Activated naive CD8-positive, alpha-beta T cell treated with anti-CD3 and anti-CD28 coated beads, Interleukin-2, amount 10 ng/mL, durations not matched to agents 7 days and 5 days (primary cell): Measurements from ENCODE around the gene MELTF. TPM values are rescaled to one million over a fixed set of nuclear protein-coding genes. Genes with fewer than 3 reads are reported as not detected.
A peak's percentile ranks its signal among the peaks of the same experiment; 100 is the strongest.

Experiments used
- ATAC-seq: fragments of 150-1000 bp; cut with Tn5 transposase; one replicate; pipeline ENCODE4 v1.10.0; 2021; ENCODE audit warnings: low read depth, moderate library complexity
- POLR2A ChIA-PET: fragments of 350-600 bp; sonication (Branson Sonifier 250); formaldehyde crosslinking; loops from one replicate; lab custom pipeline; 2021; ENCODE audit warnings: antibody characterized with exemption; lab: Charles Lee
- DNase-seq: peaks from one replicate; pipeline ENCODE4 v3.0.0; 2021
- H3K27ac Mint-ChIP-seq: one replicate; pipeline ENCODE4 v1.8.0; 2022; ENCODE audit warnings: mild to moderate bottlenecking, mixed read lengths
- H3K27me3 Mint-ChIP-seq: one replicate; pipeline ENCODE4 v1.8.0; 2022; ENCODE audit warnings: mild to moderate bottlenecking, moderate library complexity, mixed read lengths
- H3K36me3 Mint-ChIP-seq: one replicate; pipeline ENCODE4 v1.8.0; 2021; ENCODE audit warnings: mild to moderate bottlenecking, mixed read lengths
- H3K4me1 Mint-ChIP-seq: one replicate; pipeline ENCODE4 v1.8.0; 2021; ENCODE audit warnings: mixed read lengths
- H3K4me3 Mint-ChIP-seq: one replicate; pipeline ENCODE4 v1.8.0; 2022; ENCODE audit warnings: mild to moderate bottlenecking, moderate library complexity, mixed read lengths
- H3K9me3 Mint-ChIP-seq: one replicate; pipeline ENCODE4 v1.8.0; 2021; ENCODE audit warnings: mixed read lengths
- total RNA-seq, 2 experiments: library from RNA; stranded (reverse); gene quantifications; one replicate each; pipeline ENCODE4 v1.2.3, GENCODE V29; 2021

MELTF gene
- total RNA-seq, 2 experiments from 2014 or later, result 5.4 to 5.6 TPM

GRCh38 chr3:197000211-197000610 is 29.4 kb downstream of the MELTF start:
- Mint-ChIP-seq H3K4me1 (peaks cover 7% of the 10 kb centered on the region), H3K36me3 (no peaks in the 10 kb centered on the region), H3K4me3 (no peak overlapping the region), H3K9me3 (no peaks in the 10 kb centered on the region), H3K27ac (no peak overlapping the region), H3K27me3 (no peaks in the 10 kb centered on the region)
- DNase-seq (peak; percentile 20), ATAC-seq (no peak)
- POLR2A ChIA-PET, result no interaction called here

DNA sequence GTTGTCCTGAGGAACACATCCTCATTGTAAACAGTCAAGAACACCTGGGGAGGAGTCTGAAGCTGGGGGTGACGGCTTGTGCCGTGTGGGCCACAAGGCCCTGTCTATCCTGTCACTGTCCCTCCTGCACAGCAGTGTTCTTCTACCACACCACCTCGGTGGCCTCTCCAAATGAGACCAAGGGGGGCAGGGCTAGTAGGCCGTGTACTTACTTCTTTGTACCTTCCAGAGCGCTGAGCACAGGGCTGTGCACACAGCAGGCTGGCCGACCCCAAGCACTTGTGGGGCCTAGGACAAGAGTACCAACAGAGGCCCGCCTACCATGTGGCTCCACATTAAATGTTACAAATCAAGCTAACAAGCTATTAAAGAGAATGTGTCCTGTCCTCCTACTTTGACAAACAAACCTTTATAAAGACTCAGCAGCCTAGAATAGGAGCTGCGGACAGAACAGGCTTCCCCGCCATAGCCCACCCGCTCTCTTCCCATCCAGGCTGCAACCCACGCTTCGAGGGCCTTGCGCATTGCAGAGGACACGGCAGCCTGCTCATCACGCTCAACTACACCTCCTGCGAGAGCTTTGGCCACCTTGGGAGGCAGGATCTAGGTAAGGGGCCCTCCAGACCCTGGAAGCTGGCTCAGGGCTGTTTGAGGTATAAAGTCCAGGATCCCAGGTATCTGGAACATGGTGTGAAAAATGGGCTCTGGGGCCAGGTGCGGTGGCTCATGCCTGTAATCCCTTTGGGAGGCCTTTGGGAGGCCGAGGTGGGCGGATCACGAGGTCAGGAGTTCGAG is 30.5 kb downstream of the MELTF start:
- POLR2A ChIA-PET, result no interaction called here
- ATAC-seq (no peak), DNase-seq (peak; percentile 24)

GRCh38 chr3:196997311-196997710 is 32.3 kb downstream of the MELTF start:
- Mint-ChIP-seq H3K4me3 (no peak overlapping the region), H3K27me3 (no peaks in the 10 kb centered on the region), H3K9me3 (no peaks in the 10 kb centered on the region), H3K4me1 (no peaks in the 10 kb centered on the region), H3K36me3 (no peaks in the 10 kb centered on the region), H3K27ac (no peak overlapping the region)
- no peak for DNase-seq
- POLR2A ChIA-PET, result no interaction called here
- no peak for ATAC-seq

More for the DNA sequence above, 30.5 kb downstream of the MELTF start:
- Mint-ChIP-seq H3K4me3 (no peak overlapping the region), H3K36me3 (no peaks in the 10 kb centered on the region), H3K9me3 (no peaks in the 10 kb centered on the region), H3K4me1 (peaks cover 4% of the 10 kb centered on the region), H3K27me3 (no peaks in the 10 kb centered on the region), H3K27ac (no peak overlapping the region)

GRCh38 chr3:196996454-196997265 is 33.0 kb downstream of the MELTF start:
- H3K4me3 Mint-ChIP-seq, result no peak overlapping the region
- no peak for ATAC-seq
- H3K27me3 Mint-ChIP-seq, result no peaks in the 10 kb centered on the region
- H3K9me3 Mint-ChIP-seq, result no peaks in the 10 kb centered on the region
- H3K4me1 Mint-ChIP-seq, result no peaks in the 10 kb centered on the region
- H3K36me3 Mint-ChIP-seq, result no peaks in the 10 kb centered on the region
- POLR2A ChIA-PET, result no interaction called here
- no peak overlapping the region for H3K27ac Mint-ChIP-seq
- DNase-seq, result peak; percentile 22

GRCh38 chr3:196995646-196996355 is 33.8 kb downstream of the MELTF start:
- DNase-seq (peak; percentile 27), ATAC-seq (no peak)
- Mint-ChIP-seq H3K4me1 (no peaks in the 10 kb centered on the region), H3K4me3 (no peak overlapping the region), H3K27me3 (no peaks in the 10 kb centered on the region), H3K36me3 (no peaks in the 10 kb centered on the region), H3K27ac (no peak overlapping the region), H3K9me3 (no peaks in the 10 kb centered on the region)
- POLR2A ChIA-PET, result no interaction called here

DNA sequence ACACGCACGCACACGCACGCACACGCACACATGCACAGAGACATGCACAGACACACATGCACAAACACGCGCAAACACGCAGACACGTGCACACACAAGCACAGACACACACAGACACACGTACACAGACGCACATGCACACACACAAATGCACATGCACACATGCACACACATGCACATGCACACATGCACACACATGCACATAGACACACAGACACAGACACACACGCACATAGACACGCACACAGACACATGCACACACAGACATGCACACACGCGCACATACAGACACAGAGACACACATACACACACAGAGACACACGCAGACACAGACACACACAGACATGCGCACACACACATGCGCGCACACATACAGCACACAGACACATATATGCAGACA is 34.6 kb downstream of the MELTF start:
- Mint-ChIP-seq H3K4me3 (no peak overlapping the region), H3K9me3 (no peaks in the 10 kb centered on the region), H3K27me3 (no peaks in the 10 kb centered on the region), H3K27ac (no peak overlapping the region), H3K4me1 (no peaks in the 10 kb centered on the region), H3K36me3 (no peaks in the 10 kb centered on the region)
- ATAC-seq (no peak), DNase-seq (peak; percentile 5)
- POLR2A ChIA-PET, result no interaction called here

DNA sequence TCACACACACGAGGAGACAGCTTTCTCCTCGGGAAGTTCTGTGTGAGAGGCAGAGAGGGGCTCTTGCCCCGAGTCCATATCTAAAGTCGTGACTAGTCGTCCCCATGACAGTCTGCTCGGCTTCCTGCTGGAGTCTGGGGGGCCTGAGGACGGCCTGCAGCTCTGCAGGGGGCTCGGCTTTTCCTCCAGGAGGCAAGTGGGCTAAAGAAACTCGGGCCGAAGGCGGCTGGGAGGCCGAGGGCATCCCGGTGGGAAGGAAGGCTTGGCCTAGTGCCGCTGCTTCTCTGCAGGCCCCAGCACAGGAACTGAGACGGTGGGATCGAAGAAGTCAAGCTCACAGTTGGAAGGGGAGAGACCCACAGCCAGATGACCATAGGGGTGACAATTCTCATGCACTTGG is 35.6 kb downstream of the MELTF start:
- Mint-ChIP-seq H3K27me3 (no peaks in the 10 kb centered on the region), H3K4me1 (no peaks in the 10 kb centered on the region), H3K9me3 (no peaks in the 10 kb centered on the region), H3K36me3 (no peaks in the 10 kb centered on the region), H3K27ac (no peak overlapping the region), H3K4me3 (no peak overlapping the region)
- POLR2A ChIA-PET, result no interaction called here
- ATAC-seq, result no peak
- DNase-seq, result peak; percentile 15

GRCh38 chr3:196992461-196993065 is 37.1 kb downstream of the MELTF start:
- peak; percentile 16 for DNase-seq
- Mint-ChIP-seq H3K27me3 (no peaks in the 10 kb centered on the region), H3K4me1 (no peaks in the 10 kb centered on the region), H3K4me3 (no peak overlapping the region), H3K36me3 (no peaks in the 10 kb centered on the region), H3K27ac (no peak overlapping the region), H3K9me3 (no peaks in the 10 kb centered on the region)
- POLR2A ChIA-PET, result no interaction called here
- ATAC-seq, result no peak

DNA sequence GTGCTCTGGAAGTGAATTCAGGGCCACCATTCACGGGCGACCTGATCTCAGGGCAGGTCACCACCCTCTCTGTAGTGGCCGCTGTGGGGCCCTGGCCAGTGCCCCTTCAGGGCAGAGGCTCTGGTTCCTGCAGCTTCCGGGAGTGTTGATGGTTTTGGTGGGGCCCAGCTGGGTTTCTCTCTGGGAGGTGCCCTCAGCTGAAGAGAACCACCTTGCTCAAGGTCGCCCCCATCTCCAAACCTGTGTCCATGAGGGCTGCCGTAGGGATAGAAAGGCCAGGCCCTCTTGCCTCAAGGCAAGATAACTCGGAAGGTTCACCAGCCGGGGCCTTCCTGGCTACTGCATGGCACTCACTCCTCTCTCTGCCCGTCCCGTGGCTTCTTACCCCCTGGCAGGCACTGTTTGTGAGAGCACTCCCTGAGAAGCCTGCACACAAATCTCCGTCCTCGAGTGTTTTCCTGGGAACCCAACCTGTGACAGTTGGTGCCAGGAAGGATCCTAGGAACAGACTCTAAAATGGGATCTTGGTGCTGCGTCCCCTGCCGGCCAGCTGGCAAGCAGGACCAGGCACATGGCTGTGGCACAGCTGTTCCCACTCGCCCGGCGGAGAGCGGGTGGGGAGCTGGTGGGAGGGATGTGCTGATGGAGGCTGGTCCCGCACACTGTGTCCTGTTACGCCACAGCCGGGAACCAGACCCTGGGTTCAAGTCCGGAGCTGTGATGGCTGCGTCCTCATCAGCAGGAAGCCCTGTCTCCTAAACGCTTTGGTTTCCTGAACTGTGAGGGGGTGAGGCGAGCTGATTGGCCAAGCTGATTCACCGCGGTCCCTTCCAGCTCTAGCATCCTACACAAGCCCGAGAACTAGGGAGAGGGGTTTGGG is 37.8 kb downstream of the MELTF start:
- H3K27me3 Mint-ChIP-seq, result peaks cover 2% of the 10 kb centered on the region
- H3K4me3 Mint-ChIP-seq, result no peak overlapping the region
- POLR2A ChIA-PET, result no interaction called here
- H3K9me3 Mint-ChIP-seq, result no peaks in the 10 kb centered on the region
- no peaks in the 10 kb centered on the region for H3K4me1 Mint-ChIP-seq
- ATAC-seq, result no peak
- H3K36me3 Mint-ChIP-seq, result no peaks in the 10 kb centered on the region
- no peak overlapping the region for H3K27ac Mint-ChIP-seq
- peak; percentile 17 for DNase-seq

DNA sequence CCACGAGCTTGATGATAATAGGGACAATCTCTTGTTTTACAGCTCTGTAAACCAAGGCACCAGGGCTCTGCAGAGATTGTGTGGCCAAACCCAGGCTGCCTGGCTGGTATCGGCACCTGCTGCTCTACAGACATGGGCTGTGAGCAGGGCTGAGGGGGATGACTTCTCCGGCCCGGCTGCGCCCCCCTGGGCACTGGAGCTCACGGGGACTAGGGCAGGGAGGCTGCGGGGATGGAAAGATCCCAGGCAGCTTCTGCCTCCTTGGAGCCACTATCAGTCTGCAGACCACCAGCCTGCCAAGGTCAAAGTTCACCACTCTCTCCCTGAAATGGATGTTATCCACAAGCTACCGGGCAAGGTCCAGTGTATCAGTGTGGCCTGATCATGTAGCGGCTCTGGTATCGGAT is 39.0 kb downstream of the MELTF start:
- no peaks in the 10 kb centered on the region for H3K4me1 Mint-ChIP-seq
- no peak overlapping the region for H3K27ac Mint-ChIP-seq
- no peak for ATAC-seq
- peak; percentile 17 for DNase-seq
- no peaks in the 10 kb centered on the region for H3K36me3 Mint-ChIP-seq
- H3K9me3 Mint-ChIP-seq, result no peaks in the 10 kb centered on the region
- no peak overlapping the region for H3K4me3 Mint-ChIP-seq
- peaks cover 3% of the 10 kb centered on the region for H3K27me3 Mint-ChIP-seq
- POLR2A ChIA-PET, result interaction anchor here (1.0 kb wide), 1 partner anchor 307 kb away, joined by 3 read pairs; no protein-coding TSS in a partner anchor

DNA sequence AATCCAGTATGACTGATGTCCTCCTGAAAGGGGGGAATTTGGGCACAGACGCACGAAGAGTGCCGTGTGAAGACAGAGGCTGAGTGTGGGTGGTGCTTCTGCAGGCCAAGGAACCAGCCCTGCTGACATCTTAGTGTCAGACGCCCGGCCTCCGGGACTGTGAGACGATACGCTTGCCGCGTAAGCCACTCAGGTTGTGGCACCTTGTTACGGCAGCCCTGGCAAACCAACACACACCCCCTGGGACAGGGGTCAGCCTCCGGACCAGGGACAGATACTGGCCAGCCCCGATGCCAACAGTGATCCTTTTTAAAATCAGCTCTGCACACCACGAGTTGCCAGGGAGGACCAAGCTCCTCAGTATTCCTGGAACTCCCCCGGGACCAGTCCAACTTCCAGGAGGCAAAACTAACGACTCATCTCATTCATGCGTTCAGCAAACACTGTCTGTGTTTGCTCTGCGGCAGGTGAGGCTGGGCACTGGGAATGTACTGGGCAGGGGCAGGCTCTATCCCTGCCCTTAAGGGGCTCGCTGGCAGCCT is 39.8 kb downstream of the MELTF start:
- no peak overlapping the region for H3K27ac Mint-ChIP-seq
- no peaks in the 10 kb centered on the region for H3K36me3 Mint-ChIP-seq
- peaks cover 8% of the 10 kb centered on the region for H3K27me3 Mint-ChIP-seq
- H3K4me1 Mint-ChIP-seq, result no peaks in the 10 kb centered on the region
- H3K9me3 Mint-ChIP-seq, result no peaks in the 10 kb centered on the region
- no peak overlapping the region for H3K4me3 Mint-ChIP-seq
- POLR2A ChIA-PET, result interaction anchor here (1.0 kb wide), 1 partner anchor 308 kb away, joined by 3 read pairs; no protein-coding TSS in a partner anchor
- DNase-seq (peak; percentile 10), ATAC-seq (no peak)
